Suprapubic skin (tissue), 4 donors: Measurements from ENCODE around the gene IQCH. TPM values are rescaled to one million over a fixed set of nuclear protein-coding genes. Genes with fewer than 3 reads are reported as not detected.

Source experiments
- DNase-seq, 2 donors: peaks; one replicate each; pipeline ENCODE4 v3.0.0-alpha.2; 2019; ENCODE audit warnings: low spot score in 2 of 2
- H3K27ac ChIP-seq: fragments of 200-600 bp; sonication (generic); one replicate; pipeline ENCODE4 v1.5.1; 2019
- H3K27me3 ChIP-seq: fragments of 200-600 bp; sonication (generic); one replicate; pipeline ENCODE4 v1.5.1; 2019
- H3K36me3 ChIP-seq: fragments of 200-600 bp; sonication (generic); one replicate; pipeline ENCODE4 v1.5.1; 2019
- H3K4me1 ChIP-seq: fragments of 200-600 bp; sonication (generic); one replicate; pipeline ENCODE4 v1.5.1; 2019
- H3K4me3 ChIP-seq: fragments of 200-600 bp; sonication (generic); one replicate; pipeline ENCODE4 v1.5.1; 2019; ENCODE audit warnings: mild to moderate bottlenecking
- H3K9me3 ChIP-seq: fragments of 200-600 bp; sonication (generic); one replicate; pipeline ENCODE4 v1.5.1; 2019
- CTCF ChIP-seq, 2 donors: fragments of 200-600 bp in 1 of 2; fragments of 450-650 bp in 1 of 2; sonication (generic) in 1 of 2; IDR thresholded peaks; one replicate each; pipeline ENCODE4 v1.5.1; 2016 to 2019; ENCODE audit warnings: antibody characterized with exemption in 2 of 2, mild to moderate bottlenecking in 1 of 2, moderate library complexity in 1 of 2
- EP300 ChIP-seq: sonication (generic); formaldehyde crosslinking; IDR thresholded peaks from one replicate; pipeline ENCODE4 v1.6.1; 2017; ENCODE audit warnings: antibody characterized with exemption
- POLR2A ChIP-seq, 2 donors: fragments of 450-650 bp; IDR thresholded peaks; one replicate each; pipeline ENCODE4 v1.6.1; 2017; ENCODE audit warnings: antibody characterized with exemption in 2 of 2, mild to moderate bottlenecking in 2 of 2, moderate library complexity in 2 of 2
- POLR2AphosphoS5 ChIP-seq, 3 donors: sonication (generic); formaldehyde crosslinking; IDR thresholded peaks; one replicate each; pipeline ENCODE4 v1.6.1; 2017; ENCODE audit warnings: antibody characterized with exemption in 3 of 3
- WGBS: methylation state at CpG from one replicate; pipeline ENCODE4 v1.1.5; 2018; 5-methylcytosine and 5-hydroxymethylcytosine counted together
- total RNA-seq, 4 donors: library from RNA; depleted of rRNA; stranded (reverse); fragments of >200 nt; gene quantifications; one replicate each; pipeline ENCODE4 v1.1.0, GENCODE V29; 2016

IQCH gene
- total RNA-seq, 4 donors from 2014 or later, result 1.4 to 3.1 (median 2.2) TPM

GRCh38 chr15:67523330-67523729, 268.7 kb downstream of the IQCH start:
- no peak overlapping the region for H3K27ac ChIP-seq
- H3K27me3 ChIP-seq, result no peaks in the 10 kb centered on the region
- no peak for TF ChIP-seq CTCF (IDR thresholded peaks at IDR 0.05)
- TF ChIP-seq POLR2AphosphoS5 (IDR thresholded peaks at IDR 0.05), result no peak
- TF ChIP-seq EP300, result no peak
- TF ChIP-seq POLR2A (IDR thresholded peaks at IDR 0.05), result no peak
- H3K9me3 ChIP-seq, result no peaks in the 10 kb centered on the region
- peaks cover 22% of the 10 kb centered on the region for H3K36me3 ChIP-seq
- 87% methylated on average over 1 of the region's 1 CpG for WGBS
- no peak for DNase-seq
- peak overlapping the region; percentile 70 for H3K4me3 ChIP-seq
- peaks cover 38% of the 10 kb centered on the region for H3K4me1 ChIP-seq

DNA sequence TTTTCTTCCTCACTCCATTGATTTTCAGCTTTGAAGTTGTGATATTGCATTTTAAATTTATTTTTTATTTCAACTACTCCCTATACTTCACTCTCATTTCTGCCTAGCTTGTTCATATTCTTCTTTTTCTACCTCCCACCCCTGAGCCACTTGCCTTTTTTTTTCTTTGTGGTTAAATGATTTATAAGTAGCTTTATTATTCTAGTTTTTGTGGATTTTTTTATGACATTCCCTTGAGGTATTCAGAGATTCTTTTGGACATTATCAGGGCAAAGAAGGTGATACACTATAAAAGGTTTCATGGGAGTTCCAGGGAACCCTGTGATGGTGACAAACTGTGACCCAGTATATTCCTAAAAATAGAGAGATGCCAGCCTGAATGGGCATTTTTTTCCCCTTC, 269.6 kb downstream of the IQCH start:
- TF ChIP-seq EP300 (no peak), CTCF (IDR thresholded peaks at IDR 0.05) (no peak), POLR2AphosphoS5 (IDR thresholded peaks at IDR 0.05) (no peak), POLR2A (IDR thresholded peaks at IDR 0.05) (no peak)
- Histone ChIP-seq H3K4me1 (peaks cover 38% of the 10 kb centered on the region), H3K27me3 (no peaks in the 10 kb centered on the region), H3K36me3 (peaks cover 22% of the 10 kb centered on the region), H3K4me3 (no peak overlapping the region), H3K27ac (no peak overlapping the region), H3K9me3 (no peaks in the 10 kb centered on the region)
- no peak for DNase-seq

- H3K4me1 ChIP-seq, result peaks cover 17% of the 10 kb centered on the region
- no peak for DNase-seq
- no peak overlapping the region for H3K4me3 ChIP-seq
- H3K27ac ChIP-seq, result no peak overlapping the region
- no peaks in the 10 kb centered on the region for H3K9me3 ChIP-seq
- H3K36me3 ChIP-seq, result peaks cover 26% of the 10 kb centered on the region
- TF ChIP-seq CTCF (IDR thresholded peaks at IDR 0.05) (no peak), EP300 (no peak), POLR2AphosphoS5 (IDR thresholded peaks at IDR 0.05) (no peak), POLR2A (IDR thresholded peaks at IDR 0.05) (no peak)
- WGBS, result 94% methylated on average over 3 of the region's 3 CpGs
- no peaks in the 10 kb centered on the region for H3K27me3 ChIP-seq
These were observed 273.9 kb downstream of the IQCH start for GRCh38 chr15:67528513-67528912.

DNA sequence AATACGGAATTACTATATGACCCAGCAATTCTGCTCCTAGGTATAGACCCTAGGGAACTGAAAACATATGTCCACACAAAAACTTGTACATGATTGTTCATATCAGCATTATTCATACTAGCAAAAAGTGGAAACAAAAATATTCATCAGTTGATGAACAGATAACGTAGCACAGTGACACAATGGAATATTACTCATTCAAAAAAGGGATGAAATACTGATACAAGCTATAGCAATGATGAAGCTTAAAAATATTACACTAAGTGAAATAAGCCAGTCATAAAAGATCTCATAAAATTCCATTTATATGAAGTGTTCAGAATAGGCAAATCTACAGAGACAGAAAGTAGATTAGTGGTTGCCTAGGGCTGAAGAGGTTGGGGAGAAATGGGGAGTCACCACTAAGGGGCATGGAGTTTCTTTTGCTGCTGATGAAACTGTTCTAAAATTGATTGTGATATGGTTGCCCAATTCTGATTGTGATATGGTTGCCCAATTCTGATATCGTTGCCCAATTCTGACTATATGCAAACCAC, 276.9 kb downstream of the IQCH start:
- no peaks in the 10 kb centered on the region for H3K27me3 ChIP-seq
- H3K27ac ChIP-seq, result no peak overlapping the region
- H3K9me3 ChIP-seq, result no peaks in the 10 kb centered on the region
- H3K4me1 ChIP-seq, result no peaks in the 10 kb centered on the region
- 63% methylated on average over 3 of the region's 3 CpGs for WGBS
- no peak for TF ChIP-seq POLR2A (IDR thresholded peaks at IDR 0.05)
- H3K4me3 ChIP-seq, result no peak overlapping the region
- DNase-seq, result no peak
- H3K36me3 ChIP-seq, result peaks cover 16% of the 10 kb centered on the region

- TF ChIP-seq POLR2A (IDR thresholded peaks at IDR 0.05) (no peak), EP300 (no peak), CTCF (IDR thresholded peaks at IDR 0.05) (no peak), POLR2AphosphoS5 (IDR thresholded peaks at IDR 0.05) (no peak)
- H3K9me3 ChIP-seq, result no peaks in the 10 kb centered on the region
- peaks cover 3% of the 10 kb centered on the region for H3K36me3 ChIP-seq
- 75% methylated on average over 1 of the region's 1 CpG for WGBS
- H3K4me1 ChIP-seq, result no peaks in the 10 kb centered on the region
- DNase-seq, result no peak
- H3K4me3 ChIP-seq, result no peak overlapping the region
- no peak overlapping the region for H3K27ac ChIP-seq
- H3K27me3 ChIP-seq, result no peaks in the 10 kb centered on the region
These were observed 279.3 kb downstream of the IQCH start for GRCh38 chr15:67533873-67534272.

DNA sequence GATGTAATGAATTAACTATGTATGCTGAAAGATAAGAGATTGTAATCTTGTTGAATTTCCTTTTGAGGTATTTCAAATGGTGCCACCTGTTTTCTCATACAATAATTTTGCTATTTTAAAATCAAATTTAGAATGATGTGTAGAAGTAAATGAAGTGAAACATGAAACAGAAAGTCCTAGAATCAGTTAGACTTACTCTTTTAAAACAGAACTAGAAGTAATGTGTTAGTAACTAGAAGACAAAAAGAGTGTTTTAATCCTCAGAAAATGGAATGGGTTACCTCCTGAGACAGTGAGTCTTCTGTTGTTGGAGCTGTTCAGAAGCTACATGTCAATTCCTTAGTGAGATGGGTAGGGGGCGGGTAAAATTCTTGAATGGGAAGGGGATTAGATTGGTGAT, 279.8 kb downstream of the IQCH start:
- no peak for DNase-seq
- H3K4me1 ChIP-seq, result no peaks in the 10 kb centered on the region
- H3K9me3 ChIP-seq, result no peaks in the 10 kb centered on the region
- peaks cover 2% of the 10 kb centered on the region for H3K36me3 ChIP-seq
- TF ChIP-seq POLR2AphosphoS5 (IDR thresholded peaks at IDR 0.05) (no peak), EP300 (no peak), CTCF (IDR thresholded peaks at IDR 0.05) (no peak), POLR2A (IDR thresholded peaks at IDR 0.05) (no peak)
- no peaks in the 10 kb centered on the region for H3K27me3 ChIP-seq
- WGBS, result 87% methylated on average over 1 of the region's 1 CpG
- H3K27ac ChIP-seq, result no peak overlapping the region
- H3K4me3 ChIP-seq, result no peak overlapping the region
